K562 (cell line): ENCODE data around the gene BCCIP. TPM values are rescaled to one million over a fixed set of nuclear protein-coding genes. Genes with fewer than 3 reads are reported as not detected.

ENCODE experiments used
- ATAC-seq: fragments of 200-7000 bp; cut with Tn5 transposase; 3 replicates; pipeline ENCODE4 v1.9.1; 2020; ENCODE audit warnings: moderate library complexity
- BruUV-seq: library from RNA; stranded (reverse); fragments of 400-500 nt; replicated peaks from 2 replicates; lab custom pipeline; 2021; lab: Mats Ljungman, UMichigan
- CTCF ChIA-PET: fragments of 300-600 bp; formaldehyde crosslinking; extraction: SDS; loops from one replicate; lab custom pipeline; 2021; ENCODE audit warnings: low intra/inter-chr PET ratio; lab: Yijun Ruan, JAX
- POLR2A ChIA-PET: fragments of 300-600, 350-650 bp; sonication (Branson Sonifier 250); formaldehyde crosslinking; extraction: SDS; loops from one replicate; lab custom pipeline; 2021; ENCODE audit warnings: antibody characterized with exemption, inconsistent platforms; lab: Yijun Ruan, JAX
- DNase-seq, 4 experiments: peaks; one replicate each; pipeline versions ENCODE4 v3.0.0 to v3.0.0-alpha.2; 2011 to 2018; ENCODE audit warnings: low spot score in 3 of 4, mixed read lengths in 3 of 4; ENCODE audit errors: extremely low read depth in 1 of 4
- FAIRE-seq: peaks from 2 replicates; lab custom pipeline; 2011; peaks lifted over from hg19 to GRCh38; lab: Jason Lieb, UNC
- H2AFZ ChIP-seq: 2 replicates; pipeline ENCODE4 v1.6.0; 2011; ENCODE audit warnings: low read depth, low read length, control low read depth, inconsistent platforms
- H3K27ac ChIP-seq: fragments of 200-600 bp; 3 replicates; pipeline ENCODE4 v1.8.0; 2011; ENCODE audit warnings: low read depth, mild to moderate bottlenecking, control low read depth, inconsistent platforms, low read length, moderate library complexity, mixed read lengths; ENCODE audit errors: extremely low read depth
- H3K27me3 ChIP-seq, 2 experiments: fragments of 300-600 bp in 1 of 2; 2 replicates in 1 of 2; 3 replicates in 1 of 2; pipeline versions ENCODE4 v1.6.0 to v1.8.0; 2011; ENCODE audit warnings: inconsistent platforms in 2 of 2, low read length in 2 of 2, mild to moderate bottlenecking in 1 of 2, mixed read lengths in 1 of 2, moderate library complexity in 1 of 2; ENCODE audit not compliant: control insufficient read depth in 2 of 2, insufficient read depth in 2 of 2
- H3K36me3 ChIP-seq: fragments of 300-600 bp; 3 replicates; pipeline ENCODE4 v1.8.0; 2011; ENCODE audit warnings: mild to moderate bottlenecking, low read length, inconsistent platforms; ENCODE audit not compliant: control insufficient read depth, insufficient read depth
- H3K4me1 ChIP-seq, 2 experiments: fragments of 200-600 bp in 1 of 2; replicated peaks in 1 of 2; 2 replicates in 1 of 2; 3 replicates in 1 of 2; pipeline versions ENCODE4 v1.5.1 to v1.8.0; 2011; ENCODE audit warnings: inconsistent platforms in 2 of 2, low read length in 2 of 2, mild to moderate bottlenecking in 1 of 2, mixed read lengths in 1 of 2, moderate library complexity in 1 of 2; ENCODE audit not compliant: control insufficient read depth in 2 of 2, insufficient read depth in 2 of 2
- H3K4me2 ChIP-seq: 2 replicates; pipeline ENCODE4 v1.6.1; 2011; ENCODE audit warnings: low read length, control low read depth, inconsistent platforms, mixed read lengths; ENCODE audit not compliant: insufficient read depth
- H3K4me3 ChIP-seq: fragments of 200-600 bp; sonication (generic), shearing (Covaris generic); 2 replicates; pipeline ENCODE4 v1.5.1; 2016; ENCODE audit warnings: control low read depth, inconsistent platforms
- H3K79me2 ChIP-seq: fragments of 200-600 bp; 3 replicates; pipeline ENCODE4 v1.8.0; 2011; ENCODE audit warnings: low read length, inconsistent platforms; ENCODE audit not compliant: control insufficient read depth, insufficient read depth
- H3K9ac ChIP-seq, 2 experiments: 2 replicates each; pipeline versions ENCODE4 v1.6.0 to v1.6.1; 2011; ENCODE audit warnings: low read depth in 2 of 2, low read length in 2 of 2, control low read depth in 1 of 2, inconsistent platforms in 1 of 2, mild to moderate bottlenecking in 1 of 2, mixed read lengths in 1 of 2; ENCODE audit not compliant: insufficient read depth in 1 of 2
- H3K9me1 ChIP-seq: one replicate; pipeline ENCODE4 v1.6.0; 2011; ENCODE audit warnings: inconsistent platforms, mild to moderate bottlenecking, low read length, moderate library complexity; ENCODE audit not compliant: control insufficient read depth, insufficient read depth
- H3K9me3 ChIP-seq: replicated peaks from 2 replicates; pipeline ENCODE4 v1.5.1; 2011; ENCODE audit warnings: low read depth, low read length, inconsistent platforms; ENCODE audit not compliant: control insufficient read depth, insufficient read depth
- H4K20me1 ChIP-seq: replicated peaks from 2 replicates; pipeline ENCODE4 v1.6.1; 2011; ENCODE audit warnings: low read length, inconsistent platforms, mixed read lengths; ENCODE audit not compliant: control insufficient read depth, insufficient read depth
- CREB5 ChIP-seq: fragments of 250-450 bp; sonication (Bioruptor Pico); IDR thresholded peaks from 2 replicates; pipeline ENCODE4 v1.5.0; 2020; ENCODE audit warnings: mild to moderate bottlenecking
- MAZ ChIP-seq, 2 experiments: fragments of 450-650 bp in 1 of 2; sonication (generic) in 1 of 2; formaldehyde crosslinking; IDR thresholded peaks in 1 of 2; conservative IDR thresholded peaks in 1 of 2; 2 replicates each; pipeline versions ENCODE4 v1.4.0 to v1.5.0; 2020; ENCODE audit warnings: mild to moderate bottlenecking in 1 of 2, missing genetic modification reagents in 1 of 2
- MCM2 ChIP-seq: fragments of 450-650 bp; IDR thresholded peaks from 2 replicates; pipeline ENCODE4 v1.6.1; 2017; ENCODE audit warnings: low read depth, mild to moderate bottlenecking
- MCM7 ChIP-seq, 2 experiments: fragments of 450-650 bp; IDR thresholded peaks; 2 replicates each; pipeline ENCODE4 v1.6.1; 2016 to 2018
- TCF7 ChIP-seq: sonication (generic); IDR thresholded peaks from 2 replicates; pipeline ENCODE4 v1.6.1; 2016; ENCODE audit warnings: antibody characterized with exemption, borderline replicate concordance
- ZNF444 ChIP-seq: fragments of 250-450 bp; sonication (Bioruptor Pico); IDR thresholded peaks from 2 replicates; pipeline ENCODE4 v1.4.0; 2020; ENCODE audit warnings: mild to moderate bottlenecking, moderate library complexity
- WGBS: fragments of 100-300 bp; shearing (Covaris generic); methylation state at CpG from one replicate; pipeline ENCODE4 v1.1.6; 2016; ENCODE audit warnings: low coverage, mixed read lengths; ENCODE audit not compliant: insufficient coverage; ENCODE audit errors: missing lambda C conversion rate; 5-methylcytosine and 5-hydroxymethylcytosine counted together
- in situ Hi-C: fragments of 300-500 bp; cut with MboI; formaldehyde crosslinking; loops from 4 replicates; pipeline ENCODE4 v1.15.0; 2018; ENCODE audit warnings: inconsistent platforms, mixed read lengths
- intact Hi-C: fragments of 100-400 bp; cut with micrococcal nuclease; formaldehyde crosslinking; loops from 2 replicates; pipeline ENCODE4 v1.14.2; 2022
- polyA plus RNA-seq, 8 experiments: library from polyadenylated mRNA; depleted of rRNA in 4 of 8; stranded (reverse) in 5 of 8; unstranded in 3 of 8; fragments of >200 nt; fragmentation: Nextera tagmentation in 2 of 8; fragmentation: Illumina TruSeq in 1 of 8; extraction: Ambion mirVana in 2 of 8; extraction: Trizol in 1 of 8; gene quantifications; 2 replicates each; pipeline versions ENCODE4 v1.2.1 to v1.2.3, GENCODE V29; 2011 to 2014; ENCODE audit warnings: inconsistent platforms in 1 of 8, missing spikeins in 1 of 8
- total RNA-seq, 7 experiments: library from RNA; depleted of rRNA in 6 of 7; stranded (reverse); fragments of >200 nt in 6 of 7; fragmentation: Illumina TruSeq in 2 of 7; extraction: Trizol in 2 of 7; gene quantifications; 2 replicates each; pipeline versions ENCODE4 v1.2.1 to v1.2.3, GENCODE V29; 2011 to 2021; ENCODE audit warnings: low replicate concordance in 1 of 7

BCCIP gene
- total and polyA plus RNA-seq, 9 of the 15 experiments (the other 6 are each of a cell fraction or from before 2014, with no cell fraction given), result 95.1 to 204 (median 163) TPM

- no peak overlapping the region for H3K4me3 ChIP-seq
- no peaks in the 10 kb centered on the region for H3K79me2 ChIP-seq
- DNase-seq, result no peak
- H4K20me1 ChIP-seq, result no peaks in the 10 kb centered on the region
- no peaks in the 10 kb centered on the region for H3K27me3 ChIP-seq
- CTCF ChIA-PET, result no interaction called here
- 73% methylated on average over 8 of the region's 14 CpGs for WGBS
- H3K9me3 ChIP-seq, result no peaks in the 10 kb centered on the region
- no peak overlapping the region for H3K4me2 ChIP-seq
- no peak overlapping the region for H3K27ac ChIP-seq
- intact Hi-C loops (no loop called here), in situ Hi-C loops (no loop called here)
- POLR2A ChIA-PET, result interaction anchor here (1.0 kb wide), 1 partner anchor 8 kb away, joined by 3 read pairs; no protein-coding TSS in a partner anchor
- H3K36me3 ChIP-seq, result peaks cover 37% of the 10 kb centered on the region; the same call in 2 of the 3 replicates
- BruUV-seq, result no TSS peak
- peaks cover 0 to 7% of the 10 kb centered on the region in 2 experiments; a peak in 2 of 5 replicates for H3K4me1 ChIP-seq
- TF ChIP-seq MAZ (CRISPR knock-in tag; conservative IDR thresholded peaks at IDR 0.05 in 1 of 2, IDR thresholded peaks at IDR 0.05 in 1 of 2) (no peak), TCF7 (no peak), MCM2 (no peak), MCM7 (IDR thresholded peaks at IDR 0.05) (no peak), ZNF444 (CRISPR knock-in tag) (no peak), CREB5 (no peak)
- no peak for FAIRE-seq
- no peak for ATAC-seq
- no peak overlapping the region for H3K9ac ChIP-seq
- H3K9me1 ChIP-seq, result peaks cover 2% of the 10 kb centered on the region
- no peak overlapping the region for H2AFZ ChIP-seq
Observed at GRCh38 chr10:125792342-125793300, 30.7 kb upstream of the BCCIP start.
